Prostate gland (tissue), 2 donors: ENCODE data around the gene MYLK. TPM values are rescaled to one million over a fixed set of nuclear protein-coding genes. Genes with fewer than 3 reads are reported as not detected.

Source experiments
- DNase-seq: peaks from one replicate; pipeline ENCODE4 v3.0.0-alpha.2; 2019; ENCODE audit warnings: low spot score
- H3K27ac ChIP-seq, 2 donors: fragments of 200-600 bp; sonication (generic); 2 replicates each; pipeline ENCODE4 v1.5.1; 2017 to 2019
- H3K27me3 ChIP-seq: fragments of 200-600 bp; sonication (generic); replicated peaks from 2 replicates; pipeline ENCODE4 v1.5.1; 2019; ENCODE audit not compliant: insufficient read depth
- H3K36me3 ChIP-seq, 2 donors: fragments of 200-600 bp; sonication (generic); 1 replicate in 1 of 2; 2 replicates in 1 of 2; pipeline versions ENCODE4 v1.5.1 to v1.8.1; 2017 to 2019
- H3K4me1 ChIP-seq: fragments of 200-600 bp; sonication (generic); replicated peaks from 2 replicates; pipeline ENCODE4 v1.5.1; 2019
- H3K4me3 ChIP-seq, 2 donors: fragments of 200-600 bp; sonication (generic); 2 replicates each; pipeline ENCODE4 v1.5.1; 2017 to 2019
- H3K9me3 ChIP-seq: fragments of 200-600 bp; sonication (generic); 2 replicates; pipeline ENCODE4 v1.5.1; 2017
- POLR2A ChIP-seq: fragments of 450-650 bp; IDR thresholded peaks from one replicate; pipeline ENCODE4 v1.6.1; 2016; ENCODE audit warnings: antibody characterized with exemption, mild to moderate bottlenecking
- POLR2AphosphoS5 ChIP-seq: sonication (generic); formaldehyde crosslinking; IDR thresholded peaks from one replicate; pipeline ENCODE4 v1.6.1; 2017; ENCODE audit warnings: antibody characterized with exemption
- WGBS: methylation state at CpG from one replicate; pipeline ENCODE4 v1.1.5; 2018; 5-methylcytosine and 5-hydroxymethylcytosine counted together
- intact Hi-C: fragments of 100-400 bp; cut with DNase I; formaldehyde crosslinking; loops from one replicate; pipeline ENCODE4 v1.14.2; 2022
- total RNA-seq, 2 donors: library from RNA; depleted of rRNA; stranded (reverse); fragments of >200 nt; gene quantifications; one replicate each; pipeline ENCODE4 v1.1.0, GENCODE V29; 2016
- TF ChIP-seq, protein P1 (sequence below), 4 experiments: fragments of 200-600 bp in 2 of 4; fragments of 450-650 bp in 2 of 4; sonication (generic) in 2 of 4; IDR thresholded peaks; 1 replicate in 3 of 4; 2 replicates in 1 of 4; pipeline ENCODE4 v1.5.1; 2016 to 2019; ENCODE audit warnings: antibody characterized with exemption in 4 of 4, mild to moderate bottlenecking in 2 of 4, moderate library complexity in 2 of 4

The MYLK gene
- total RNA-seq, 2 donors from 2014 or later: 345 to 600 TPM

DNA sequence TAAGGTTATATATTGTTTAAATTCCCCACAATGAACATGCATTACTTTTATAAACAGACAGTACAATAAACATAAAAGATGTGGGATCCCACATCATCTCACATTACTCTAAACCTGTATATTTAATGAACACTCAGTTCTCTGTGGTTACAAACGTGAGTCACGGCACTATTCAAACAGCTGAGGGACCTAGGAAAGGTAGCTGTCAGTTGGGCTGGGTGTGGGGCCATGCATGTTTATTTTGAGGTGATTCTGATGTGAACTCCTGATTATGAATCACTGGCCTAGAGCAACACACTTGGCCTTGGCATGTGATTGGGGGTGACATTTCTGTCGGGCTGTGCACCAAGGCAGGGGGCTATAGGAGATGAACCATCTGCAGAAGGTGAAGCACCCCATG is 151.7 kb downstream of the MYLK start:
- Histone ChIP-seq H3K27me3 (no peaks in the 10 kb centered on the region), H3K27ac (no peak overlapping the region), H3K4me3 (no peak overlapping the region), H3K9me3 (no peaks in the 10 kb centered on the region), H3K4me1 (no peaks in the 10 kb centered on the region), H3K36me3 (no peaks in the 10 kb centered on the region)
- no peak for DNase-seq
- intact Hi-C loops: no loop called here
- TF ChIP-seq, protein P1, sequence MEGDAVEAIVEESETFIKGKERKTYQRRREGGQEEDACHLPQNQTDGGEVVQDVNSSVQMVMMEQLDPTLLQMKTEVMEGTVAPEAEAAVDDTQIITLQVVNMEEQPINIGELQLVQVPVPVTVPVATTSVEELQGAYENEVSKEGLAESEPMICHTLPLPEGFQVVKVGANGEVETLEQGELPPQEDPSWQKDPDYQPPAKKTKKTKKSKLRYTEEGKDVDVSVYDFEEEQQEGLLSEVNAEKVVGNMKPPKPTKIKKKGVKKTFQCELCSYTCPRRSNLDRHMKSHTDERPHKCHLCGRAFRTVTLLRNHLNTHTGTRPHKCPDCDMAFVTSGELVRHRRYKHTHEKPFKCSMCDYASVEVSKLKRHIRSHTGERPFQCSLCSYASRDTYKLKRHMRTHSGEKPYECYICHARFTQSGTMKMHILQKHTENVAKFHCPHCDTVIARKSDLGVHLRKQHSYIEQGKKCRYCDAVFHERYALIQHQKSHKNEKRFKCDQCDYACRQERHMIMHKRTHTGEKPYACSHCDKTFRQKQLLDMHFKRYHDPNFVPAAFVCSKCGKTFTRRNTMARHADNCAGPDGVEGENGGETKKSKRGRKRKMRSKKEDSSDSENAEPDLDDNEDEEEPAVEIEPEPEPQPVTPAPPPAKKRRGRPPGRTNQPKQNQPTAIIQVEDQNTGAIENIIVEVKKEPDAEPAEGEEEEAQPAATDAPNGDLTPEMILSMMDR (IDR thresholded peaks at IDR 0.05): no peak
- TF ChIP-seq POLR2A: no peak
- no peak for TF ChIP-seq POLR2AphosphoS5
- WGBS: 36% methylated on average over 3 of the region's 3 CpGs

GRCh38 chr3:123730829-123731228 is 153.3 kb downstream of the MYLK start:
- intact Hi-C loops: no loop called here
- 77% methylated on average over 4 of the region's 4 CpGs for WGBS
- Histone ChIP-seq H3K27me3 (no peaks in the 10 kb centered on the region), H3K9me3 (no peaks in the 10 kb centered on the region), H3K36me3 (no peaks in the 10 kb centered on the region), H3K27ac (no peak overlapping the region), H3K4me1 (no peaks in the 10 kb centered on the region), H3K4me3 (no peak overlapping the region)
- TF ChIP-seq, protein P1 (IDR thresholded peaks at IDR 0.05): no peak
- TF ChIP-seq POLR2A (no peak), POLR2AphosphoS5 (no peak)
- DNase-seq: no peak

GRCh38 chr3:123728991-123729390 is 155.1 kb downstream of the MYLK start:
- intact Hi-C loops: loop anchor here (10.0 kb wide), 1 partner anchor 256 kb away; no protein-coding TSS in a partner anchor
- H3K4me3 ChIP-seq: no peak overlapping the region
- TF ChIP-seq, protein P1 (IDR thresholded peaks at IDR 0.05): no peak
- TF ChIP-seq POLR2A: no peak
- no peak for TF ChIP-seq POLR2AphosphoS5
- H3K36me3 ChIP-seq: no peaks in the 10 kb centered on the region
- DNase-seq: no peak
- H3K9me3 ChIP-seq: no peaks in the 10 kb centered on the region
- no peaks in the 10 kb centered on the region for H3K27me3 ChIP-seq
- no peak overlapping the region for H3K27ac ChIP-seq
- no peaks in the 10 kb centered on the region for H3K4me1 ChIP-seq
- 93% methylated on average over 3 of the region's 3 CpGs for WGBS

- no peak overlapping the region for H3K4me3 ChIP-seq
- WGBS: 70% methylated on average over 2 of the region's 2 CpGs
- no peaks in the 10 kb centered on the region for H3K27me3 ChIP-seq
- no peaks in the 10 kb centered on the region for H3K4me1 ChIP-seq
- H3K9me3 ChIP-seq: no peaks in the 10 kb centered on the region
- H3K27ac ChIP-seq: no peak overlapping the region
- no peaks in the 10 kb centered on the region for H3K36me3 ChIP-seq
- DNase-seq: no peak
- TF ChIP-seq, protein P1 (IDR thresholded peaks at IDR 0.05): no peak
- TF ChIP-seq POLR2A (no peak), POLR2AphosphoS5 (no peak)
- intact Hi-C loops: loop anchor here (10.0 kb wide), 1 partner anchor 257 kb away; no protein-coding TSS in a partner anchor
Observed at GRCh38 chr3:123728014-123728413, 156.1 kb downstream of the MYLK start.

- Histone ChIP-seq H3K27me3 (no peaks in the 10 kb centered on the region), H3K9me3 (no peaks in the 10 kb centered on the region), H3K27ac (no peak overlapping the region), H3K4me3 (no peak overlapping the region), H3K36me3 (no peaks in the 10 kb centered on the region), H3K4me1 (no peaks in the 10 kb centered on the region)
- intact Hi-C loops: loop anchor here (10.0 kb wide), 1 partner anchor 259 kb away; no protein-coding TSS in a partner anchor
- TF ChIP-seq, protein P1 (IDR thresholded peaks at IDR 0.05): no peak
- no peak for TF ChIP-seq POLR2AphosphoS5
- no peak for TF ChIP-seq POLR2A
- 84% methylated on average over 11 of the region's 11 CpGs for WGBS
- no peak for DNase-seq
Observed at GRCh38 chr3:123725652-123726400, 158.3 kb downstream of the MYLK start.
